SK-N-SH treated with all-trans-retinoic acid at 6 μM for 48 hours (cell line): Measurements from ENCODE around the gene PKDREJ.
A peak's percentile ranks its signal among the peaks of the same experiment; 100 is the strongest.

ENCODE experiments used
- ATAC-seq: fragments of 200-7000 bp; cut with Tn5 transposase; 3 replicates; pipeline ENCODE4 v1.9.1; 2020; ENCODE audit warnings: mild to moderate bottlenecking, moderate library complexity
- ARNTL ChIP-seq: fragments of 450-650 bp; formaldehyde crosslinking; IDR thresholded peaks from 2 replicates; pipeline ENCODE4 v1.5.0; 2020; ENCODE audit warnings: low read depth, mild to moderate bottlenecking, moderate library complexity, borderline replicate concordance
- BACH2 ChIP-seq: fragments of 250-450 bp; sonication (Bioruptor Pico); IDR thresholded peaks from 2 replicates; pipeline ENCODE4 v1.9.0; 2021; ENCODE audit warnings: mild to moderate bottlenecking, borderline replicate concordance
- CSDC2 ChIP-seq: fragments of 250-450 bp; sonication (Bioruptor Pico); IDR thresholded peaks from 2 replicates; pipeline ENCODE4 v1.5.0; 2020; ENCODE audit warnings: mild to moderate bottlenecking, moderate library complexity
- CSRNP3 ChIP-seq: fragments of 250-450 bp; sonication (Bioruptor Pico); IDR thresholded peaks from 2 replicates; pipeline ENCODE4 v1.5.1; 2021; ENCODE audit warnings: mild to moderate bottlenecking, moderate library complexity
- ESRRG ChIP-seq: fragments of 250-450 bp; sonication (Bioruptor Pico); IDR thresholded peaks from 2 replicates; pipeline ENCODE4 v1.6.1; 2021; ENCODE audit warnings: mild to moderate bottlenecking
- GLIS3 ChIP-seq: fragments of 250-450 bp; sonication (Bioruptor Pico); IDR thresholded peaks from 2 replicates; pipeline ENCODE4 v1.5.0; 2020; ENCODE audit warnings: mild to moderate bottlenecking, moderate library complexity
- ISL1 ChIP-seq: fragments of 250-450 bp; sonication (Bioruptor Pico); IDR thresholded peaks from 2 replicates; pipeline ENCODE4 v2.1.2; 2022; ENCODE audit warnings: mild to moderate bottlenecking, moderate library complexity
- OSR1 ChIP-seq: fragments of 250-450 bp; sonication (Bioruptor Pico); IDR thresholded peaks from 2 replicates; pipeline ENCODE4 v1.8.0; 2022; ENCODE audit warnings: moderate library complexity, mild to moderate bottlenecking, inconsistent platforms
- PATZ1 ChIP-seq: fragments of 250-450 bp; sonication (Bioruptor Pico); IDR thresholded peaks from 2 replicates; pipeline ENCODE4 v1.8.0; 2020; ENCODE audit warnings: mild to moderate bottlenecking, moderate library complexity, borderline replicate concordance
- POU6F1 ChIP-seq: fragments of 250-450 bp; sonication (Bioruptor Pico); IDR thresholded peaks from 2 replicates; pipeline ENCODE4 v1.8.0; 2021; ENCODE audit warnings: low read depth, mild to moderate bottlenecking, moderate library complexity, borderline replicate concordance
- SNAI2 ChIP-seq: fragments of 250-450 bp; sonication (Bioruptor Pico); IDR thresholded peaks from 2 replicates; pipeline ENCODE4 v1.5.0; 2020; ENCODE audit warnings: mild to moderate bottlenecking, moderate library complexity
- TOX ChIP-seq: fragments of 250-450 bp; sonication (Bioruptor Pico); IDR thresholded peaks from 2 replicates; pipeline ENCODE4 v1.8.0; 2021; ENCODE audit warnings: mild to moderate bottlenecking, moderate library complexity, borderline replicate concordance
- TSHZ2 ChIP-seq: fragments of 250-450 bp; sonication (Bioruptor Pico); IDR thresholded peaks from 2 replicates; pipeline ENCODE4 v1.5.0; 2020; ENCODE audit warnings: mild to moderate bottlenecking, moderate library complexity
- ZC3H10 ChIP-seq: fragments of 250-450 bp; sonication (Bioruptor Pico); IDR thresholded peaks from 2 replicates; pipeline ENCODE4 v1.5.1; 2021; ENCODE audit warnings: mild to moderate bottlenecking, moderate library complexity
- ZFP3 ChIP-seq: fragments of 250-450 bp; sonication (Bioruptor Pico); IDR thresholded peaks from 2 replicates; pipeline ENCODE4 v1.5.0; 2020; ENCODE audit warnings: mild to moderate bottlenecking, moderate library complexity
- ZNF565 ChIP-seq: fragments of 450-650 bp; formaldehyde crosslinking; conservative IDR thresholded peaks from 2 replicates; pipeline ENCODE4 v1.5.0; 2020; ENCODE audit warnings: low read depth, mild to moderate bottlenecking, moderate library complexity
- ZNF70 ChIP-seq: fragments of 450-650 bp; formaldehyde crosslinking; IDR thresholded peaks from 2 replicates; pipeline ENCODE4 v1.5.0; 2020; ENCODE audit warnings: mild to moderate bottlenecking, moderate library complexity
- ZNF8 ChIP-seq: fragments of 450-650 bp; formaldehyde crosslinking; IDR thresholded peaks from 2 replicates; pipeline ENCODE4 v1.5.0; 2020; ENCODE audit warnings: mild to moderate bottlenecking, moderate library complexity

PKDREJ gene

GRCh38 chr22:46237453-46238124 lies 25.6 kb downstream of the PKDREJ start:
- ATAC-seq, result no peak
- TF ChIP-seq TSHZ2 (no peak), ESRRG (CRISPR knock-in tag) (no peak), PATZ1 (CRISPR knock-in tag) (no peak), ZNF565 (CRISPR knock-in tag) (no peak), ZC3H10 (CRISPR knock-in tag) (no peak), ARNTL (CRISPR knock-in tag) (no peak), CSDC2 (no peak), ZFP3 (CRISPR knock-in tag) (no peak), OSR1 (CRISPR knock-in tag) (no peak), POU6F1 (CRISPR knock-in tag) (no peak), BACH2 (CRISPR knock-in tag) (no peak)

GRCh38 chr22:46234969-46235368 lies 28.2 kb downstream of the PKDREJ start:
- ATAC-seq, result no peak
- no peak for TF ChIP-seq SNAI2
- TF ChIP-seq TOX (CRISPR knock-in tag), result no peak
- no peak for TF ChIP-seq OSR1 (CRISPR knock-in tag)
- no peak; the same call in 1 of the 2 replicates for TF ChIP-seq TSHZ2
- TF ChIP-seq GLIS3 (CRISPR knock-in tag), result no peak

GRCh38 chr22:46233231-46233630 lies 29.9 kb downstream of the PKDREJ start:
- TF ChIP-seq SNAI2 (no peak), CSRNP3 (CRISPR knock-in tag) (no peak)
- TF ChIP-seq, all 23 proteins: peak for 0
- peak; percentile 99 for ATAC-seq

- no peak for TF ChIP-seq ZFP3 (CRISPR knock-in tag)
- no peak for TF ChIP-seq ISL1
- TF ChIP-seq CSRNP3 (CRISPR knock-in tag), result no peak
- TF ChIP-seq ZNF70 (CRISPR knock-in tag), result no peak
- TF ChIP-seq ZNF8 (CRISPR knock-in tag), result no peak
- TF ChIP-seq ESRRG (CRISPR knock-in tag), result no peak
- TF ChIP-seq, all 23 proteins: peak for 0
- ATAC-seq, result no peak
These were observed 32.8 kb downstream of the PKDREJ start for GRCh38 chr22:46230262-46230901.
